HEK293 (cell line): Measurements from ENCODE around the gene SH3BP4.

Experiments
- CTCF ChIA-PET: fragments of 350-600 bp; formaldehyde crosslinking; extraction: SDS; loops from one replicate; lab custom pipeline; 2021; ENCODE audit warnings: antibody characterized with exemption; lab: Yijun Ruan, JAX
- POLR2A ChIA-PET: fragments of 300-600 bp; formaldehyde crosslinking; extraction: SDS; loops from one replicate; lab custom pipeline; 2020; ENCODE audit warnings: antibody characterized with exemption, inconsistent platforms; lab: Yijun Ruan, JAX
- H3K27ac ChIP-seq: fragments of 200-500 bp; sonication (Bioruptor generic); 2 replicates; pipeline ENCODE4 v1.5.1; 2014; ENCODE audit warnings: low read depth, low read length, control low read depth, inconsistent platforms; ENCODE audit errors: extremely low read depth
- H3K36me3 ChIP-seq, 2 experiments: fragments of 200-500 bp in 1 of 2; sonication (Bioruptor generic) in 1 of 2; 1 replicate in 1 of 2; 2 replicates in 1 of 2; pipeline ENCODE4 v1.5.1; 2014 to 2017; ENCODE audit warnings: inconsistent platforms in 2 of 2, low read length in 2 of 2; ENCODE audit not compliant: control insufficient read depth in 2 of 2, insufficient read depth in 1 of 2
- H3K4me1 ChIP-seq: fragments of 200-500 bp; sonication (Bioruptor generic); 2 replicates; pipeline ENCODE4 v1.5.1; 2014; ENCODE audit warnings: mild to moderate bottlenecking, low read length, inconsistent platforms; ENCODE audit not compliant: control insufficient read depth, insufficient read depth
- H3K4me3 ChIP-seq: 2 replicates; pipeline ENCODE4 v1.5.1; 2011; ENCODE audit warnings: low read depth, mild to moderate bottlenecking, control low read depth, low read length, moderate library complexity
- H3K9me3 ChIP-seq: fragments of 200-500 bp; sonication (Bioruptor generic); 2 replicates; pipeline ENCODE4 v1.5.1; 2014; ENCODE audit warnings: low read depth, low read length, inconsistent platforms; ENCODE audit not compliant: control insufficient read depth, insufficient read depth
- CTCF ChIP-seq: fragments of 450-650 bp; formaldehyde crosslinking; IDR thresholded peaks from 2 replicates; pipeline ENCODE4 v1.5.1; 2016; ENCODE audit warnings: missing biosample characterization, missing genetic modification characterization
- KLF17 ChIP-seq: fragments of 450-650 bp; formaldehyde crosslinking; IDR thresholded peaks from 2 replicates; pipeline ENCODE4 v1.5.1; 2016; ENCODE audit warnings: missing biosample characterization, missing genetic modification characterization
- KLF8 ChIP-seq: fragments of 450-650 bp; formaldehyde crosslinking; IDR thresholded peaks from 2 replicates; pipeline ENCODE4 v1.5.1; 2016; ENCODE audit warnings: missing biosample characterization, missing genetic modification characterization
- PRDM2 ChIP-seq: fragments of 450-650 bp; formaldehyde crosslinking; IDR thresholded peaks from 2 replicates; pipeline ENCODE4 v1.5.1; 2016; ENCODE audit warnings: missing biosample characterization, missing genetic modification characterization, borderline replicate concordance
- RBAK ChIP-seq: fragments of 450-650 bp; formaldehyde crosslinking; IDR thresholded peaks from 2 replicates; pipeline ENCODE4 v1.5.1; 2016; ENCODE audit warnings: missing biosample characterization, missing genetic modification characterization
- ZBTB20 ChIP-seq: fragments of 450-650 bp; formaldehyde crosslinking; IDR thresholded peaks from 2 replicates; pipeline ENCODE4 v1.5.1; 2016; ENCODE audit warnings: missing biosample characterization, missing genetic modification characterization
- ZBTB44 ChIP-seq: fragments of 450-650 bp; IDR thresholded peaks from 2 replicates; pipeline ENCODE4 v1.5.1; 2018; ENCODE audit warnings: missing biosample characterization, mild to moderate bottlenecking, missing genetic modification characterization
- ZBTB6 ChIP-seq: fragments of 450-650 bp; formaldehyde crosslinking; IDR thresholded peaks from 2 replicates; pipeline ENCODE4 v1.5.1; 2017; ENCODE audit warnings: missing biosample characterization, missing genetic modification characterization
- ZBTB8A ChIP-seq: fragments of 450-650 bp; formaldehyde crosslinking; IDR thresholded peaks from 2 replicates; pipeline ENCODE4 v1.5.1; 2016; ENCODE audit warnings: missing biosample characterization, missing genetic modification characterization
- ZNF10 ChIP-seq: fragments of 450-650 bp; formaldehyde crosslinking; IDR thresholded peaks from 2 replicates; pipeline ENCODE4 v1.5.1; 2017; ENCODE audit warnings: missing biosample characterization, missing genetic modification characterization
- ZNF140 ChIP-seq: fragments of 450-650 bp; formaldehyde crosslinking; IDR thresholded peaks from 2 replicates; pipeline ENCODE4 v1.5.1; 2016; ENCODE audit warnings: missing biosample characterization, missing genetic modification characterization
- ZNF214 ChIP-seq: fragments of 450-650 bp; formaldehyde crosslinking; IDR thresholded peaks from 2 replicates; pipeline ENCODE4 v1.5.1; 2017; ENCODE audit warnings: missing biosample characterization, mild to moderate bottlenecking, missing genetic modification characterization, borderline replicate concordance
- ZNF221 ChIP-seq: fragments of 450-650 bp; formaldehyde crosslinking; IDR thresholded peaks from 2 replicates; pipeline ENCODE4 v1.5.1; 2017; ENCODE audit warnings: missing biosample characterization, missing genetic modification characterization, borderline replicate concordance
- ZNF335 ChIP-seq: fragments of 450-650 bp; formaldehyde crosslinking; conservative IDR thresholded peaks from 2 replicates; pipeline ENCODE4 v1.5.1; 2016; ENCODE audit warnings: missing biosample characterization, missing genetic modification characterization
- ZNF341 ChIP-seq: fragments of 450-650 bp; formaldehyde crosslinking; IDR thresholded peaks from 2 replicates; pipeline ENCODE4; 2016; ENCODE audit warnings: low read depth, missing biosample characterization, missing genetic modification characterization
- ZNF433 ChIP-seq: fragments of 450-650 bp; formaldehyde crosslinking; IDR thresholded peaks from 2 replicates; pipeline ENCODE4 v1.5.1; 2016; ENCODE audit warnings: missing biosample characterization, missing genetic modification characterization, low read depth
- ZNF514 ChIP-seq: fragments of 450-650 bp; formaldehyde crosslinking; IDR thresholded peaks from 2 replicates; pipeline ENCODE4 v1.5.1; 2016; ENCODE audit warnings: missing biosample characterization, missing genetic modification characterization
- ZNF558 ChIP-seq: fragments of 450-650 bp; formaldehyde crosslinking; IDR thresholded peaks from 2 replicates; pipeline ENCODE4 v1.5.1; 2016; ENCODE audit warnings: missing biosample characterization, missing genetic modification characterization
- ZNF768 ChIP-seq: fragments of 450-650 bp; formaldehyde crosslinking; IDR thresholded peaks from 2 replicates; pipeline ENCODE4 v1.5.1; 2018; ENCODE audit warnings: missing biosample characterization, mild to moderate bottlenecking, missing genetic modification characterization

SH3BP4 gene

GRCh38 chr2:235043762-235044500, 92.1 kb downstream of the SH3BP4 start (continued):
- no peak for TF ChIP-seq PRDM2 (tag by site-specific recombination)

GRCh38 chr2:235044501-235045271, 92.9 kb downstream of the SH3BP4 start:
- H3K4me3 ChIP-seq, result no peak overlapping the region
- H3K9me3 ChIP-seq, result no peaks in the 10 kb centered on the region
- ChIA-PET POLR2A (no interaction called here), CTCF (no interaction called here)
- no peaks in the 10 kb centered on the region for H3K4me1 ChIP-seq
- H3K27ac ChIP-seq, result no peak overlapping the region
- TF ChIP-seq ZBTB20, result no peak
- no peak for TF ChIP-seq CTCF (tag by site-specific recombination)
- no peak for TF ChIP-seq ZNF221
- TF ChIP-seq ZNF768 (tag by site-specific recombination), result no peak
- TF ChIP-seq KLF17 (tag by site-specific recombination), result no peak
- no peak for TF ChIP-seq ZNF514
- no peak for TF ChIP-seq ZNF558 (tag by site-specific recombination)
- no peak for TF ChIP-seq ZBTB44
- TF ChIP-seq RBAK (tag by site-specific recombination), result no peak
- no peak for TF ChIP-seq ZNF214
- no peak for TF ChIP-seq ZNF433 (tag by site-specific recombination)
- no peak for TF ChIP-seq ZBTB8A (tag by site-specific recombination)
- TF ChIP-seq ZNF341, result no peak
- TF ChIP-seq ZNF335 (tag by site-specific recombination), result no peak
- TF ChIP-seq ZNF10 (tag by site-specific recombination), result no peak
- no peak for TF ChIP-seq ZBTB6 (tag by site-specific recombination)
- no peak for TF ChIP-seq KLF8 (tag by site-specific recombination)
- TF ChIP-seq ZNF140 (tag by site-specific recombination), result no peak
- peaks cover 4 to 63% of the 10 kb centered on the region in 2 experiments; a peak in 2 of 3 replicates for H3K36me3 ChIP-seq
